Measurements from ENCODE around the gene PAGR1. TPM values are rescaled to one million over a fixed set of nuclear protein-coding genes. Genes with fewer than 3 reads are reported as not detected.

The PAGR1 gene
- total and polyA plus RNA-seq, 9 of the 15 experiments (the other 6 are each of a cell fraction or from before 2014, with no cell fraction given), result 1.4 to 58.2 (median 16.8) TPM

DNA sequence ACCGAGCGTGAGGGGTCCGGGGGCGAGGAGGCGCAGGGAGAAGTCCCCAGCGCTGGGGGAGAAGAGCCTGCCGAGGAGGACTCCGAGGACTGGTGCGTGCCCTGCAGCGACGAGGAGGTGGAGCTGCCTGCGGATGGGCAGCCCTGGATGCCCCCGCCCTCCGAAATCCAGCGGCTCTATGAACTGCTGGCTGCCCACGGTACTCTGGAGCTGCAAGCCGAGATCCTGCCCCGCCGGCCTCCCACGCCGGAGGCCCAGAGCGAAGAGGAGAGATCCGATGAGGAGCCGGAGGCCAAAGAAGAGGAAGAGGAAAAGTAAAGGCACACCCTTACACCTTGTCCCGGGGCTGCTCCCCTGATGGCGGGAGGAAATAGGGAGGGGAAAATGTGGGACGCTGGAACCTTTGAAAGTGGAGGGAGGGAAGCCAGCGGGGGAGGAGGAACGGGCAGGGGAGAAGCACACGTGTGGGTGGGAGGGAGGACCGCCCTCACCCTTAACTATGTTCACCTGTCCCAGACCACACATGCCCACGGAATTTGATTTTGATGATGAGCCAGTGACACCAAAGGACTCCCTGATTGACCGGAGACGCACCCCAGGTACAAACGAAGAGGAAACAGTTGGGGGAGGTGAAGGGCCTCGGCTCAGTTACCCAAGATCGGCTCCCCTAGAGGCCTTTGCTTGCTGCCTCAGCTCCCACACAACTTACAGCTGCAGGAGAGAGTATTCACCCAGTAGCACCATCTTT is 916 bp downstream of the PAGR1 start (continued):
- TF ChIP-seq ZNF263 (CRISPR knock-in tag; IDR thresholded peaks at IDR 0.05; ENCODE audit: borderline replicate concordance) (peak; percentile 34; the same call in 1 of the 2 replicates), ZSCAN32 (CRISPR knock-in tag; IDR thresholded peaks at IDR 0.05) (no peak), SMC3 (conservative IDR thresholded peaks at IDR 0.05; ENCODE audit: insufficient read depth, low read depth, low read length) (no peak), SUPT5H (IDR thresholded peaks at IDR 0.05) (no peak), PCBP2 (IDR thresholded peaks at IDR 0.05; ENCODE audit: low read depth, low read length, poor library complexity, severe bottlenecking) (no peak), RBM22 (IDR thresholded peaks at IDR 0.05; ENCODE audit: low read depth, low read length, poor library complexity, severe bottlenecking) (no peak), CBFA2T2 (conservative IDR thresholded peaks at IDR 0.05) (no peak), HNRNPLL (IDR thresholded peaks at IDR 0.05; ENCODE audit: low read depth, low read length, poor library complexity, severe bottlenecking) (no peak), ZNF324 (CRISPR knock-in tag; IDR thresholded peaks at IDR 0.05) (no peak), NFYB (IDR thresholded peaks at IDR 0.05; ENCODE audit: extremely low read depth, insufficient read length) (no peak), SMARCE1 (IDR thresholded peaks at IDR 0.05) (0 out of 2 replicates have a peak, but pooled peaks have one; percentile 14), KAT2B (IDR thresholded peaks at IDR 0.05; ENCODE audit: low read depth, low read length) (no peak), DDX20 (tag; IDR thresholded peaks at IDR 0.05; ENCODE audit: low read depth) (no peak), ELF2 (CRISPR knock-in tag; IDR thresholded peaks at IDR 0.05) (no peak), NCOA2 (IDR thresholded peaks at IDR 0.05; ENCODE audit: partially characterized antibody in 2 of 2) (no peak), EP400 (IDR thresholded peaks at IDR 0.05) (no peak), ZNF57 (CRISPR knock-in tag; IDR thresholded peaks at IDR 0.05) (no peak), ERF (CRISPR knock-in tag; IDR thresholded peaks at IDR 0.05) (no peak)
- TF ChIP-seq, protein P1, sequence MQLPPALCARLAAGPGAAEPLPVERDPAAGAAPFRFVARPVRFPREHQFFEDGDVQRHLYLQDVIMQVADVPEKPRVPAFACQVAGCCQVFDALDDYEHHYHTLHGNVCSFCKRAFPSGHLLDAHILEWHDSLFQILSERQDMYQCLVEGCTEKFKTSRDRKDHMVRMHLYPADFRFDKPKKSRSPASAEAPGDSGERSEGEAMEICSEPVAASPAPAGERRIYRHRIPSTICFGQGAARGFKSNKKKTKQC (CRISPR knock-in tag; IDR thresholded peaks at IDR 0.05), result no peak; the same call in 1 of the 2 replicates
- TF ChIP-seq, protein P2, sequence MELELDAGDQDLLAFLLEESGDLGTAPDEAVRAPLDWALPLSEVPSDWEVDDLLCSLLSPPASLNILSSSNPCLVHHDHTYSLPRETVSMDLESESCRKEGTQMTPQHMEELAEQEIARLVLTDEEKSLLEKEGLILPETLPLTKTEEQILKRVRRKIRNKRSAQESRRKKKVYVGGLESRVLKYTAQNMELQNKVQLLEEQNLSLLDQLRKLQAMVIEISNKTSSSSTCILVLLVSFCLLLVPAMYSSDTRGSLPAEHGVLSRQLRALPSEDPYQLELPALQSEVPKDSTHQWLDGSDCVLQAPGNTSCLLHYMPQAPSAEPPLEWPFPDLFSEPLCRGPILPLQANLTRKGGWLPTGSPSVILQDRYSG (tag; conservative IDR thresholded peaks at IDR 0.05; ENCODE audit: low read depth), result no peak
- TF ChIP-seq, protein P3, sequence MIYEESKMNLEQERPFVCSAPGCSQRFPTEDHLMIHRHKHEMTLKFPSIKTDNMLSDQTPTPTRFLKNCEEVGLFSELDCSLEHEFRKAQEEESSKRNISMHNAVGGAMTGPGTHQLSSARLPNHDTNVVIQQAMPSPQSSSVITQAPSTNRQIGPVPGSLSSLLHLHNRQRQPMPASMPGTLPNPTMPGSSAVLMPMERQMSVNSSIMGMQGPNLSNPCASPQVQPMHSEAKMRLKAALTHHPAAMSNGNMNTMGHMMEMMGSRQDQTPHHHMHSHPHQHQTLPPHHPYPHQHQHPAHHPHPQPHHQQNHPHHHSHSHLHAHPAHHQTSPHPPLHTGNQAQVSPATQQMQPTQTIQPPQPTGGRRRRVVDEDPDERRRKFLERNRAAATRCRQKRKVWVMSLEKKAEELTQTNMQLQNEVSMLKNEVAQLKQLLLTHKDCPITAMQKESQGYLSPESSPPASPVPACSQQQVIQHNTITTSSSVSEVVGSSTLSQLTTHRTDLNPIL (CRISPR knock-in tag; IDR thresholded peaks at IDR 0.05), result no peak
- TF ChIP-seq, protein P4, sequence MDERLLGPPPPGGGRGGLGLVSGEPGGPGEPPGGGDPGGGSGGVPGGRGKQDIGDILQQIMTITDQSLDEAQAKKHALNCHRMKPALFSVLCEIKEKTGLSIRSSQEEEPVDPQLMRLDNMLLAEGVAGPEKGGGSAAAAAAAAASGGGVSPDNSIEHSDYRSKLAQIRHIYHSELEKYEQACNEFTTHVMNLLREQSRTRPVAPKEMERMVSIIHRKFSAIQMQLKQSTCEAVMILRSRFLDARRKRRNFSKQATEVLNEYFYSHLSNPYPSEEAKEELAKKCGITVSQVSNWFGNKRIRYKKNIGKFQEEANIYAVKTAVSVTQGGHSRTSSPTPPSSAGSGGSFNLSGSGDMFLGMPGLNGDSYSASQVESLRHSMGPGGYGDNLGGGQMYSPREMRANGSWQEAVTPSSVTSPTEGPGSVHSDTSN (CRISPR knock-in tag; IDR thresholded peaks at IDR 0.05; ENCODE audit: low read depth), result no peak
- TF ChIP-seq, protein P4 (tag; conservative IDR thresholded peaks at IDR 0.05; ENCODE audit: low read depth), result no peak

Data from K562 (cell line).